ENCODE measurements around the gene NBEAL1.
A peak's percentile ranks its signal among the peaks of the same experiment; 100 is the strongest.
"Not testable (repeated sequence)": the region's sequence is repeated elsewhere in the genome, so short reads cannot be mapped to it uniquely, and the experiment has no call there.

The NBEAL1 gene

GRCh38 chr2:203201426-203201825, 186.8 kb downstream of the NBEAL1 start:
- Histone ChIP-seq H3K27ac (ENCODE audit: low read depth, low read length) (no peak overlapping the region), H3K36me3 (ENCODE audit: control insufficient read depth, insufficient read depth, low read length) (0 out of 2 replicates have a peak, but pooled peaks cover 2% of the 10 kb centered on the region), H3K9me3 (ENCODE audit: control insufficient read depth, insufficient read depth, low read length) (no peaks in the 10 kb centered on the region), H3K27me3 (ENCODE audit: control insufficient read depth, insufficient read depth, low read length) (no peaks in the 10 kb centered on the region), H3K4me1 (ENCODE audit: control insufficient read depth, insufficient read depth, low read length) (no peaks in the 10 kb centered on the region), H3K9ac (ENCODE audit: low read depth, low read length) (no peak overlapping the region), H3K4me3 (ENCODE audit: low read depth, low read length) (no peak overlapping the region)

- H3K27me3 ChIP-seq (ENCODE audit: control insufficient read depth, insufficient read depth, low read length), result no peaks in the 10 kb centered on the region
- no peak overlapping the region for H3K4me3 ChIP-seq (ENCODE audit: low read depth, low read length)
- no peaks in the 10 kb centered on the region for H3K9me3 ChIP-seq (ENCODE audit: control insufficient read depth, insufficient read depth, low read length)
- no peak overlapping the region for H3K27ac ChIP-seq (ENCODE audit: low read depth, low read length)
- H3K4me1 ChIP-seq (ENCODE audit: control insufficient read depth, insufficient read depth, low read length), result no peaks in the 10 kb centered on the region
- 0 out of 2 replicates have a peak, but pooled peaks cover 2% of the 10 kb centered on the region for H3K36me3 ChIP-seq (ENCODE audit: control insufficient read depth, insufficient read depth, low read length)
- H3K9ac ChIP-seq (ENCODE audit: low read depth, low read length), result no peak overlapping the region
These were observed 194.9 kb downstream of the NBEAL1 start for GRCh38 chr2:203209538-203209937.

GRCh38 chr2:203225423-203226039, 210.9 kb downstream of the NBEAL1 start:
- no peaks in the 10 kb centered on the region for H3K27me3 ChIP-seq (ENCODE audit: control insufficient read depth, insufficient read depth, low read length)
- no peak overlapping the region for H3K4me3 ChIP-seq (ENCODE audit: low read depth, low read length)
- H3K9ac ChIP-seq (ENCODE audit: low read depth, low read length), result no peak overlapping the region
- no peaks in the 10 kb centered on the region for H3K9me3 ChIP-seq (ENCODE audit: control insufficient read depth, insufficient read depth, low read length)
- no peaks in the 10 kb centered on the region for H3K4me1 ChIP-seq (ENCODE audit: control insufficient read depth, insufficient read depth, low read length)
- no peaks in the 10 kb centered on the region for H3K36me3 ChIP-seq (ENCODE audit: control insufficient read depth, insufficient read depth, low read length)
- H3K27ac ChIP-seq (ENCODE audit: low read depth, low read length), result no peak overlapping the region

GRCh38 chr2:203229674-203230073, 215.0 kb downstream of the NBEAL1 start:
- H3K4me1 ChIP-seq (ENCODE audit: control insufficient read depth, insufficient read depth, low read length); H3K36me3 ChIP-seq (ENCODE audit: control insufficient read depth, insufficient read depth, low read length); H3K27ac ChIP-seq (ENCODE audit: low read depth, low read length); H3K9ac ChIP-seq (ENCODE audit: low read depth, low read length); H3K4me3 ChIP-seq (ENCODE audit: low read depth, low read length); H3K9me3 ChIP-seq (ENCODE audit: control insufficient read depth, insufficient read depth, low read length); H3K27me3 ChIP-seq (ENCODE audit: control insufficient read depth, insufficient read depth, low read length): not testable (repeated sequence)

- Histone ChIP-seq H3K27me3 (ENCODE audit: control insufficient read depth, insufficient read depth, low read length) (no peaks in the 10 kb centered on the region), H3K36me3 (ENCODE audit: control insufficient read depth, insufficient read depth, low read length) (no peaks in the 10 kb centered on the region), H3K27ac (ENCODE audit: low read depth, low read length) (no peak overlapping the region), H3K9ac (ENCODE audit: low read depth, low read length) (no peak overlapping the region), H3K4me3 (ENCODE audit: low read depth, low read length) (peak overlapping the region; percentile 78; the same call in 1 of the 2 replicates), H3K9me3 (ENCODE audit: control insufficient read depth, insufficient read depth, low read length) (no peaks in the 10 kb centered on the region), H3K4me1 (ENCODE audit: control insufficient read depth, insufficient read depth, low read length) (peaks cover 7% of the 10 kb centered on the region)
These were observed 222.9 kb downstream of the NBEAL1 start for GRCh38 chr2:203237346-203238238.

- Histone ChIP-seq H3K27ac (ENCODE audit: low read depth, low read length) (peak overlapping the region; percentile 98), H3K9me3 (ENCODE audit: control insufficient read depth, insufficient read depth, low read length) (no peaks in the 10 kb centered on the region), H3K9ac (ENCODE audit: low read depth, low read length) (peak overlapping the region; percentile 80), H3K4me1 (ENCODE audit: control insufficient read depth, insufficient read depth, low read length) (peaks cover 7% of the 10 kb centered on the region), H3K27me3 (ENCODE audit: control insufficient read depth, insufficient read depth, low read length) (no peaks in the 10 kb centered on the region), H3K4me3 (ENCODE audit: low read depth, low read length) (peak overlapping the region; percentile 78), H3K36me3 (ENCODE audit: control insufficient read depth, insufficient read depth, low read length) (no peaks in the 10 kb centered on the region)
These were observed 223.6 kb downstream of the NBEAL1 start for GRCh38 chr2:203238292-203238703.

- peak within 1 kb of the TSS; percentile 98 for H3K27ac ChIP-seq (ENCODE audit: low read depth, low read length)
- no peaks in the 10 kb centered on the region for H3K27me3 ChIP-seq (ENCODE audit: control insufficient read depth, insufficient read depth, low read length)
- H3K9ac ChIP-seq (ENCODE audit: low read depth, low read length), result peak within 1 kb of the TSS; percentile 95
- H3K4me1 ChIP-seq (ENCODE audit: control insufficient read depth, insufficient read depth, low read length), result peaks cover 7% of the 10 kb centered on the region
- no peaks in the 10 kb centered on the region for H3K9me3 ChIP-seq (ENCODE audit: control insufficient read depth, insufficient read depth, low read length)
- peak within 1 kb of the TSS; percentile 78 for H3K4me3 ChIP-seq (ENCODE audit: low read depth, low read length)
- no peaks in the 10 kb centered on the region for H3K36me3 ChIP-seq (ENCODE audit: control insufficient read depth, insufficient read depth, low read length)
These were observed 224.2 kb downstream of the NBEAL1 start, which contains the start of gene CYP20A1 for GRCh38 chr2:203238704-203239526. TSS of gene CYP20A1 (plus strand) at chr2:203239018. CDS start at chr2:203239063, 45 bp downstream.

GRCh38 chr2:203240491-203240890, 225.8 kb downstream of the NBEAL1 start:
- no peak overlapping the region for H3K9ac ChIP-seq (ENCODE audit: low read depth, low read length)
- no peaks in the 10 kb centered on the region for H3K9me3 ChIP-seq (ENCODE audit: control insufficient read depth, insufficient read depth, low read length)
- no peaks in the 10 kb centered on the region for H3K27me3 ChIP-seq (ENCODE audit: control insufficient read depth, insufficient read depth, low read length)
- H3K36me3 ChIP-seq (ENCODE audit: control insufficient read depth, insufficient read depth, low read length), result 0 out of 2 replicates have a peak, but pooled peaks cover 2% of the 10 kb centered on the region
- peaks cover 7% of the 10 kb centered on the region for H3K4me1 ChIP-seq (ENCODE audit: control insufficient read depth, insufficient read depth, low read length)
- no peak overlapping the region for H3K27ac ChIP-seq (ENCODE audit: low read depth, low read length)
- H3K4me3 ChIP-seq (ENCODE audit: low read depth, low read length), result peak overlapping the region; percentile 78; the same call in 1 of the 2 replicates

GRCh38 chr2:203242518-203242917, 227.8 kb downstream of the NBEAL1 start:
- Histone ChIP-seq H3K27ac (ENCODE audit: low read depth, low read length) (no peak overlapping the region), H3K36me3 (ENCODE audit: control insufficient read depth, insufficient read depth, low read length) (peaks cover 20% of the 10 kb centered on the region), H3K9me3 (ENCODE audit: control insufficient read depth, insufficient read depth, low read length) (no peaks in the 10 kb centered on the region), H3K4me1 (ENCODE audit: control insufficient read depth, insufficient read depth, low read length) (peaks cover 7% of the 10 kb centered on the region), H3K27me3 (ENCODE audit: control insufficient read depth, insufficient read depth, low read length) (no peaks in the 10 kb centered on the region), H3K9ac (ENCODE audit: low read depth, low read length) (no peak overlapping the region), H3K4me3 (ENCODE audit: low read depth, low read length) (no peak overlapping the region)

GRCh38 chr2:203246646-203247045, 232.0 kb downstream of the NBEAL1 start:
- Histone ChIP-seq H3K27ac (ENCODE audit: low read depth, low read length) (no peak overlapping the region), H3K36me3 (ENCODE audit: control insufficient read depth, insufficient read depth, low read length) (peaks cover 33% of the 10 kb centered on the region), H3K27me3 (ENCODE audit: control insufficient read depth, insufficient read depth, low read length) (no peaks in the 10 kb centered on the region), H3K9ac (ENCODE audit: low read depth, low read length) (no peak overlapping the region), H3K4me1 (ENCODE audit: control insufficient read depth, insufficient read depth, low read length) (no peaks in the 10 kb centered on the region), H3K9me3 (ENCODE audit: control insufficient read depth, insufficient read depth, low read length) (no peaks in the 10 kb centered on the region), H3K4me3 (ENCODE audit: low read depth, low read length) (no peak overlapping the region)

Data from HUES48 (cell line).